GM18909 (cell line): ENCODE data around the gene EPHA4.
"Not testable (repeated sequence)": the region's sequence is repeated elsewhere in the genome, so short reads cannot be mapped to it uniquely, and the experiment has no call there.

Source experiments
- ATAC-seq: cut with Tn5 transposase; IDR thresholded peaks from one replicate; pipeline ENCODE4 v1.9.1; 2021; ENCODE audit warnings: mild to moderate bottlenecking; ENCODE audit not compliant: unreplicated experiment, poor library complexity

The EPHA4 gene

GRCh38 chr2:221513232-221513631, 58.9 kb downstream of the EPHA4 start:
- no peak for ATAC-seq

DNA sequence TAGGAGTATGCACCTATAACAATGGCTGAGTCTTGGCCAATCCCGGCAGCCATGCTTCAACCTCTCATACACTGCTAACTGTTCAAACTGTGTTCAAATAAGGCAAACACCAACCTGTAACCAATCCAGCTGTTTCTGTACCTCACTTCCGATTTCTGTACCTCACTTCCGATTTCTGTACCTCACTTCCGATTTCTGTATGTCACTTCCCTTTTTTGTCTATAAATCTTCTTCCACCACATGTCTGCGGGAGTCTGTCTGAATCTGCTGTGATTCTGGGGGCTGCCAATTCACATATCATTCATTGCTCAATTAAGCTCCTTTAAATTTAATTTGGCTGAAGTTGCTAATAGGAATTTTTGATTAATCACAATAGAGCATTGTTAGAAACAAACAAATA, 60.8 kb downstream of the EPHA4 start:
- ATAC-seq: not testable (repeated sequence)

GRCh38 chr2:221506469-221506868, 65.6 kb downstream of the EPHA4 start:
- ATAC-seq: no peak

DNA sequence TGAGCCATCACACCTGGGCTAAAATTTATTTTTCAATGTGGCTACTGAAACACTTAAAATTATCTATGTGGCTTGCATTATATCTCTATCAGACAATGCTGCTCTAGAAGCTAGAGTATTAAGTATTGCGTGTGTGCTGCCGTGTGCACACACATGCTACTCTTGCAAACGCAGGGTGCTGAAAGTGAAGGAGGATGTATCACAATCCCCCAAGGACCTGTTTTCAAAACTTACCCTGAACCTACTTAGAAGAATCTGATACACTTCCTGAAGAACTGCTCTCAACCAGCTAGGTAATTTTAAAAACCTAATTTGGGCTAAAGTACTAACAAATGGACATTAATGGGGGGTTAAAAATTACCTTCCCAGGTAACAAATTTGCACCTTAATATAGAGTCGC, 66.5 kb downstream of the EPHA4 start:
- ATAC-seq: no peak

DNA sequence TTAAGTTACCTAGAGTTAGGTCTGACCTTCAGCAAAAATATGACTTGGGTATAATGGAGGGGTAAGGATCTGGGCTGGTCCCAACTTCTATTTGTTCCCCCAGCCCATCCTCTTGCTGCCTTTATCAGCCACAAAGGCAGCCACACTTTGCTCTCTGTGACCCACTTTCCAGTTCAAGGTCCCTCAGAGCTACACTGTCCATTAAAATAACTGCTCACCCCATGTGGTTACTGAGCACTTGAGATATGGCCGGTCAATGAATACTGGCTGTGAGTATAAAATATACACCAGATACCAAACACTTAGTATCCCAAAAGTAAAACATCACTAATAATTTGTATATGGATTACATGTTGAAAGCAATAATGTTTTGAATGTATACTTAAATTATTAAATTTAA, 67.2 kb downstream of the EPHA4 start:
- ATAC-seq: no peak

DNA sequence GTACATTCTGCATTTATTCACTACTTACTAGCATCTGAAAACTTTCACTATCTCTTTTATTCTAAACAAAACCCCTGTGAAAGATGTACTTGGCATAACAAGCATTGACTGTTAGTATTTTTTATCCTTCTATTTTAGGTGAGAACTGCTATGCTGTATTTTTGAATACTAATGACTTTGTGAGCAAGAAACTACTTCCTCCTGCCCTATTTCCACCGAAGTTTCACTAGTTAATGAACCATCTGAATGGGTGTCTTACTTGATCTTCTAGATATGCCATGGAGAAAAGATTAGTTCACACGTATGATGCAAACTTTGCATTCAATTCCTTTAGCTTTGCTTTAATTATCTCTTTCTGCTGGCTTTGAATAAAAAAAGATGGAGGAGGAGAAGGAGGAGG, 68.1 kb downstream of the EPHA4 start:
- no peak for ATAC-seq

DNA sequence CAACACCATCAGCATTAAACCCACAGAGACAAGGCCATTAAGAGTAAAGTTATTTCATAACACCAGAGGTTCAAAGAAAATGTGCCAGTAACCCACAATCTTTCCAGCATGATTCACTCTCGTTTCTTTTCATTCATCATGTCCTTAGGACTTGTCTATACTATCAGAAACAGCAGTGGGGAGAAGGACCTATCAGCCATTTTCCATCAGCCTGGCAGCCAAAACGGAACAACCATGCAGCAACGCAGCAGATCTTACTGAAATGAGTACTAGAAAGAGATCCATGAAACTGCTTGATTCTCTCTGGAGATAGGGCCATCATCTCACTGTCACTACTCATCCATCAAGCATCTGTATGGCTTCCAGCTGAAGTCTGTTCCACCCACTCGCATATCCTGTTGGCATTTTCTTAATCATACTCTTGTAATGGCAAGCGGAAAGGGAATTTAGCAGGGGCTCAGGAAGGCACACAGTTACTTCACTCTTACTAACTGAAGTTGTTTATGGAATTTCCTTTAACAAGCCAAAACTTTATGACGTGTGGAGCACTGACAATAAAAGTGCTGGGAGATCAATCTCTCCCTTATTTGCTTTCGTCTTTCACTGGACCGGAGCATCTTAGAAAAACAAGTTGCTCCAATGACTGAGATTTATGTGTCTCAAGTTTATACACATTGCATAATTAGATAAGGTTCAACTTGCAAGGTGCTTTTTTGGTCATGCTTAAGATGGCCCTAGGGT, 69.7 kb downstream of the EPHA4 start:
- no peak for ATAC-seq

- ATAC-seq: no peak
Measured at GRCh38 chr2:221501883-221502269, 70.2 kb downstream of the EPHA4 start.

DNA sequence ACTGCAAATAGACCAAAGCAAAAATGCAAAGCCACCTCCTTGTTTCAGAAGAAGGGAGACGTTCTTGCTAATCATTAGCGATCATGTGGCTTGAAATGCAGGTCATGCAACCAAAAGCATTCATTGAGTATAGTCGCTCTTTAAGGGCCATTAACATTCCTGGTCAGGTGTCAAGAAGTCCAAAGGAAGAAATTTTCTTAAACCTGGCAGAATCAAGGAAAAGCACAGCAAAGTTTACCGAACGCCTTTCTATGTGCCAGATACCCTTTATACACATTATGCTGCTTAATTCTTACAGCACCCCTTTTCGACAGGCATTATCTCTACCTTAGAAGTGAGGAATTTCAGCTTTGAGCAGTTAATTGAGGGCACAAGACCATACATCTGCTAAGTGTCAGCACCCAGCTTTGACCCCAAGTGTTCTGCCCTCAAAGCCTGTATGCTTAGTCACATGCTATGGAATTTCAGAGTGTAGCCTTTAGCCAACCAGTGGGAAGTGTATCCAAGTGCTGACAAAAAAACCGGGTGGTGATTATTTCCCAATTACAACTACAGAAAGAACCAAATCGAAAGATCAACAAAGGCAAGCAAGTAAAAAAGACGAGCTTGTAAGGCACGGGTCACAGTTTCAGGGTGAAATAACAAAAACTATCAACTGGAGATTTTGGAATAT, 70.8 kb downstream of the EPHA4 start:
- no peak for ATAC-seq

DNA sequence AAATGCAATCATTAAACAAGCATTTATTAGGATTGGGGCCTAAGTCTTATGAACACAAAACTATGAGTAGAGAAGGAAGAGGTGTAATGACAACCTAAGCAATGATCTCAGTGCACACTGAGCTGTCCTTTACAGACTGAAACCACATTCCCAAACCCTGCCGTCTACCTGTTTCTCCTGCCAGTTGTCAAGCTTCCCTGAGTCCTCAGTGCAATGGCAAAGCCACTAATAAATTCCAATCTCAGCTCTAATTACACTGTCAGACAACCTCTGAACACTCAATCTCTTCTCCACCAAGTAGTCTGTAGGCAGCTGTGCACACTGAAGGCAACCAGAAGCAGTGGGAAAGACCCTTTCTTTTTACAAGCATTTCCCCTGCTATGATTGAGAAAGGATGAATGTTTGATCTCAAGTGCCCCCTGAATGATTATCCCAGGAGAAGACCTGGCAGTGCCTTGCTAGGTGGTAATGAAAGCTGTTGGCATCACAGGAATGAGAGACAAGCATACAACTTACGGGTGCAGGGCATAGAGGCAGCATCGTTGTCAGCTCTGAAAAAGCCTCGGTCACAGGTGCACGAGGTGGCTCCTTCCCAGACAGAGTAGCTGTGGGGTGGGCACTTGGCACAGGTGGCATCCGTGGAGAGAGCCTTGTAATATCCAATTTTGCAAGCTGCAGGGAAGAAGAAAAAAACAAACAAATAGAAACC, 71.4 kb downstream of the EPHA4 start:
- ATAC-seq: no peak

GRCh38 chr2:221495731-221496130, 76.4 kb downstream of the EPHA4 start:
- ATAC-seq: no peak

DNA sequence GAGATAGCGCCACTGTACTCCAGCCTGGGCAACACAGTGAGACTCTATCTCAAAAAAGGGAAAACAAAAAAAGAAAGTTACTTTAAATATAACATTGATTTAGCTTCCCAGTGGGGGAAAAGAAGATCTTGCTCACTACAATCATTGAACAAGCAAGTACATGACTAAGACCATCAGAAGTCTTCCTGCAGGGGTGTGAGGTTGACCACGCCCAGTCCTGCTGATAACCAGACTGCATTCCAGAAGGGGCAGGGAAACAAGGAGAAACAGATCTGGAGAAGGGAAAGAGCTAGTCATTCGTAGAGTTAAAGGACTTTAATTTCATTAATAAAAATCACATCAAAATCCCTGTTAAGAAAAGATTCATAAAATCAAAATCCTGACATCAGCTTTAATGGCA, 77.5 kb downstream of the EPHA4 start:
- no peak for ATAC-seq

- ATAC-seq: no peak
Measured at GRCh38 chr2:221493391-221493790, 78.7 kb downstream of the EPHA4 start.

GRCh38 chr2:221492636-221493035, 79.5 kb downstream of the EPHA4 start:
- ATAC-seq: no peak

GRCh38 chr2:221490506-221491060, 81.5 kb downstream of the EPHA4 start:
- no peak for ATAC-seq

DNA sequence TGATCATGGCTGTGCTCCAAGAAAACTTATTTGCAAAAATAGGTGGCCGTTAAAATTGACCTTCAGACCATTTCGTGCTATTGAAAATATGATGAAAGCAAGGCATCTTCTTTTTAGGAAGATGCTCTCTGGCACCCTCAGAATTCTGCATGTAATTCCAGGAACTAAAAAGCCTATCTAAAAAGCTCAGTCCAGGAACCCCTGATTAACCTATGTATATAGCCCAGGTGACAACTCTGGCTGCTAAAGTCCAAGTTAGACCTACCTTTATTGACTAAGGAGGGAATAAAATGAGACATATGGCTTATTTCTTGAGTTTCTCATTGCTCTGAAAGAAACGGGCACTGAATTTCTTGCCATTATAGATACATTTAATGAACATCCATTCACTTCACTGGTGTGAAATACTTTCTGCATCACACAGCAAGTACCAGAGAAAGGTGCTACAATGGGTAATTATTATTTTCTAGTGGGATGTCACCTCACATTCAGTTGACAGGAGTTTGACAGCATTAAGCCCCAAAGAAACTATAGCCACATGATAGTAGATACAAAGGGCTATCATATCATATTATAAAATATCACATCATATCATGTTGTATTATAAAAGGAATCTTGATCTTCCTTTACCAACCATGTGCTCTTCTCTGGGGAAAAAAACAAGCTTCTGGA, 83.8 kb downstream of the EPHA4 start:
- ATAC-seq: no peak

DNA sequence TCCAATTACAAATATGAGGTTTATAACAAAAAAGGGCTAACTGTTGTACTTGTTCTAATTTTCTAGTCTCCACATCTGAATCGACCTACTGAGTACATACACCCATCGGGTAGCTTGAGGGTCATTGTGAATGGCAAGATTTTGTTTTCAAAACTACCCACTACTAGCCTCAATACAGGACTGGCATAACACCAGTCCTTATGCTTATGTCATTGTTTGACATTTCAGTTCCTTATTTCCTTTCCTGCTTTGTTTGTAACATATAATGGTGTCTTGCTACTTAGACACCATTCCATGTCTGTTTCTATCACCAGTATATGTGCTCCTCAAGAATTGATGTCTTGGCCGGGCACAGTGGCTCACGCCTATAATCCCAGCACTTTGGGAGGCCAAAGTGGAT, 86.0 kb downstream of the EPHA4 start:
- ATAC-seq: no peak

- no peak for ATAC-seq
Measured at GRCh38 chr2:221485503-221485870, 86.6 kb downstream of the EPHA4 start.

DNA sequence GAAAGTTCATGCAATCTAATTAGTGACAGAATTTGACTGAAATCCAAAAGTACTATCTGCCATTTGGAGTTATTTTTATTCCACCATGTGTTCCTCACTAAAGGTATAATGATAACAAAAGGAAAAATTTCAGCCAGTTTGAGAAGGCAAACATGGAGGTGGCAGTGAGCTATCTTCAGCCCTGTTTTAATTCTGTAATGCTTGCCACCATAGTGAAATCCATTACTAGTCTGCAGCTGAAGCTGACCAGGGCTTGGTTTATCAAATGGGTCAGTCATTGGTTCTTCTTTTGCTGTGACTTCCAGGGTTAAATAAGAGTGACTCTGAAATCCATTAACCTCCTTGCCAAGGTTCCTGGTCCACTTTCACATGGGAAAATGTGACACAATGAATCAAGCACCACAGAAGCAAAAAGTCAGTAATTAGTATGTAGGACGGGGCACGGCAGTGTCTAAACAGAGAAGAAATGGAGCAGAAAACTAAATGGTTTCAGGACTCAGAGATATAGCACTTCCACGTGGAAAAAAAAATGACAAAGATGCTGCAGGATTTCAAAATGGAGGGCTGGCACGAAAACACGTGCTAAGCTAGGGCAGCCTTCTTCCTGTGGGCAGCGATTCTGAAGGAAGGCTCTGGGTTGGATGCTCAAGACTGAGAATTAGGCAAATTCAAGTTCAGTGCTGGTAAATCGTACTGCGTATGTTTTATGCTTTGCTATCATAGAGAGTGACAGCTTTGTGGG, 87.2 kb downstream of the EPHA4 start:
- ATAC-seq: no peak
